ENCODE results near the gene GNG4. TPM values are rescaled to one million over a fixed set of nuclear protein-coding genes. Genes with fewer than 3 reads are reported as not detected.

The GNG4 gene
- 1 to 10 TPM; 3.2 to 4.4 (median 4.1) TPM for polyA plus RNA-seq (ENCODE audit: insufficient read length in 4 of 4)

DNA sequence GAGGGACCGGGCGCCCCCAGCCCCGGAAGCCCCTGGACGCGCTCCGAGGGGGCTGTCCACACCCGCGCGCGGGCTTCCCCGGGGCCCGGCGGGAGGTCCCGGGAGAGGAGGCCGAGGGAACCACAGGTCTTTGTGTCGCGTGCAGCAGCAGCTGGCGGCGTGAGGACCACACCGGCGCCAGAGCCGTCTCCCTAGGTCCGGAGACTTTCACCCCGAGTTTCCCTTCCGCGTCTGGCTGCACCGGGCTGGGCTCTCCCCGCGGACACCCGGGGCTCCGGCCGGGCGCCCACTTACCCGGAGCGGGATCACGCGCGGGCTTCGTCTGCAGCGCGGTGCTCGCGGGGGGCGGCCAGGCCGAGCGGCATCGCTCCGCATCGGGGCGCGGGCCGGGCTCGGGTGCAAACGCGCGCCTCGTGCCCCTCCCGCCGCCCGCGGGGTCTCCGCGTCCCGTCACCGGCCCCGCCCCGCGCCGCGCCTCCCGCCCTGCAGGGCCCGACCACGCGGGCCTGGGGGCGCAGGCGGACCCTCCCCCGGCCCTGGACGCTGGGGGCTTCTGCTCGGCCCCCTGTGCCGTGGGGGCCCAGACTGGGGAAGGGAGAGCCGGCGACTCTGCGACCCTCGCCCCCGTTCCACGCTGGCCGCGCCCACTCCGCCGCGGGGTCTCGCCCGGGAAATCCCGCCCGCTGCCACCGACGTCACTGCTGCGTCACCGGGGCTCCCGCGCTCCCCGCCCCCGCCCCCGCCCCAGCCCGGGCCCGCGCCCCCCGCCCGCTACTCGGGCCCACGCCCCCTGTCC is at the start of gene GNG4:
Gene GNG4 (minus strand): TSS at position 417 of the 796 bp plus-strand sequence. CDS start 65,946 bp downstream, outside the sequence.
- DNase-seq (ENCODE audit: low read depth in 4 of 4, low spot score in 2 of 4), result no peak

DNA sequence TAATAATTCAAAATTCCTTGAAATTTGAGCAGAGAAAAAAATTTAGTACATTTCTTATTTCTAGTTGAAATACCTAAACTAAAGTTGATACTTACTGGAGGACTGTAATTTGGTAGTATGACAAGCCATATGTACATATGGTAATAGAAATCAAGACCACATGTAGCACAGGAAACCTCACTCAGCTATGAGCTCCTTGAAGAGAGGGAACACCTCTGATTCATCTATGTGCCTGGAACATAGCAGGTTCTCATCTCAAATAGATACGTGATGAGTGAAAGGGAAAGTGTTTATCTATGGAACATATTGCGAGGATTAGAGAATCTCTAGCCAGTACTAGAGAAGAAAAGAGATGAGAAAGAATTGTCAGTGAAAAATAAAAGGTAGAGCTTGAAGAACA is 47.9 kb upstream of the GNG4 start:
- DNase-seq (ENCODE audit: low read depth in 4 of 4, low spot score in 2 of 4), result no peak

DNA sequence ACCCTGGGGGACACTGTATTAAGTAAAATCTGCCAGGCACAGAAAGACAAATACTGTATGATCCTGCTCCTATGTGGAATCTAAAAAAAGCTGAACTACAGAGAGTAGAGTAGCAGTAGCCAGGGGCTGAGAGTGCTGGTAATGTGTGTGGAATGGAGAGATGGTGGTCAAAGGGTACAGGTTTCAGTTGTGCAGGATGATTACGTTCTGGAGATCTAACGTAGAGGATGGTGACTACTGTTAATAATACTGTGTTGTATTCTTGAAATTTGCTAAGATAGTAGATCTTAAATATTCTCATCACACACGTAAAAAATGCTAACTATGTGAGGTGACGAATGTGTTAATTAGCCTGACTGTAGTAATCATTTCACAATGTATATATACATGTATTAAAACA is 39.8 kb upstream of the GNG4 start:
- DNase-seq (ENCODE audit: low read depth in 4 of 4, low spot score in 2 of 4), result no peak

DNA sequence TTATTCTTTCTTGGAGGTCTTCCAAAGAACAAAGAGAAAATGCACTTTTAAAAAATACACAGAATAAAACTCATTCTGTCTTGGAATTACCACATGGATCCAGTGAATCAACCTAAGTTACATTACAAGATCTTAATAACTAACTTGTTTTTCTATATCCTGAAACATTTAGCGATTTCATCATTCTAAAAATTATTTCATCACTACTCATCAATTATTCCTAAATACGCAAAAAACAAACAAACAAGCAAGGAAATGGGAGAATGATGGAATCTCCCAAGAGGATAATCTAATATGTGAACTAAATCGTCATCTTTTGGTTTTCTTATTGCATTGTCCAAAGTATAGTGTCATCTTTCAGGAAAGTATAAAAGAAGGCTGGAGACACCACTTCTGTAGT is 38.5 kb upstream of the GNG4 start:
- DNase-seq (ENCODE audit: low read depth in 4 of 4, low spot score in 2 of 4), result no peak

DNA sequence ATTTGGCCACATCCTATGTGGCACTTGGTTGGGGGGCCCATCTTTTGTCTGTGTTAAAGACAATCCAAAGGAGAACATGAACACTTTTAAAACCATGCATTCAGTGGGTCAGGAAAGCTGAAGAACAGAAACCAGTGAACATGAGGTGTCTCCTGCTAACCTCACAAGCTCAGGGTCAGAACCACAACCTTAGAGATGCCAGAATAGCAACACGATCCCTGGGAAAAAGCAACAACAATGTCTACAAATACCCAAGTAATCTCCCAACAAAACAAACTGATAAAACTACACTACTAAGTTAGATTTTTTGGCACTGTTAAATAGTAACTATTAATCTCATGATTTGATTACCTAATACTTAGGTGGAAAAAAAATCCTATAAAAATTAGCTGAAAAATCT is 34.1 kb upstream of the GNG4 start:
- DNase-seq (ENCODE audit: low read depth in 4 of 4, low spot score in 2 of 4), result no peak

DNA sequence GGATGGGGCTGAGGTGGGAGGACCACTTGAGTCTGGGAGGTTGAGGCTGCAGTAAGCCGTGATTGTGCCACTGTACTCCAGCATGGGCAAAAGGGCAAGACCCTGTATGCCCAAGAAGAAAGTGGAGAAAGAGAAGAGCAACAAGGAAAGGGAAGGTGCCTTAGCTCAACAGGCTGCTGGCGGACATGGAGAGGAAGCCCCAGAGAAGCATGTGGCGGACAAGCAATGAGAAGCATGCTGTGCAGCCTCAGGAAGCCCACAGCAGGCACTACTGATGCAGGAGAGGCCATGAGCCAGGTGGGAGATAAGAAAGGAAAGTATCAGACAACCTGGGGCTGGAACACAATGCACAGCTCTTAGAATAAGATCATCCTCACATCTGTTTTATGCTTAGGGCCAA is 32.6 kb upstream of the GNG4 start:
- DNase-seq (ENCODE audit: low read depth in 4 of 4, low spot score in 2 of 4), result no peak

DNA sequence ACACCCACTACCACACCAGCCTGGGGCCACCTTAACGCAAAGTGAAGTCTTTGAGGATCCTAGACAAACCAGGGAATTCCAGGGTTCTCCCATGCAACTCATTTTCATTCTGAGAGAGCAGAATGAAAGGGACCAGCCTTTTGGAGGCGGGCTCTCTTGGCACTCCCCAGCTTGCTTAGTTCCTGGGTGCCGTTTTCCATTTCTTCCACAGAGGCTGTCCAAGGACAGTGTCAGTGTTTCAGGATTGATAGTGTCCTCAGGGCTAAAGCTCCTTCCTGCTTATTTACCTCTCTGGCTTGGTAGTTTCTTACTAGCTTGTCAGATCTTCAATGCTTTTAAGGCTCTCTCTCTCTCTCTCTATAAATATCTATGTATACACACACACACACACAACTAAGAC is 30.1 kb upstream of the GNG4 start:
- DNase-seq (ENCODE audit: low read depth in 4 of 4, low spot score in 2 of 4), result no peak

DNA sequence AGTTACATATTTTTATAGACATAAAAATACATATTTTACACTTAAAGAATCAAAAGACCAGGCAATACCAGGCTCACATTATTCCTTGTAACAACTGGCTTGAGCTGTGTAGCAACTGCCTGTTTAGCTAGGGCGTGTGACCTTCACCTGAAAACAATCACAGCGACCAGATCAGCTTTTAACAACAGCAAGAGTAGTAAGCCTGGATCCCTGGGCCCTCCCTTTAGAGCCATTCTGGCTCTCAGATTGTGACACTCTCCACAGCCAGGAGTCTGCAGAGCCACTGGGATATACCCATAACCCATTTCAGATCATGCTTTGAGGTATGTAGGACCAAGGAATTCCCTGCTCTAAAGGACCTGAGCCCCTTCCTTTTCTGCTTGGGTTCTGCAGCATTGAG is 29.4 kb upstream of the GNG4 start:
- no peak for DNase-seq (ENCODE audit: low read depth in 4 of 4, low spot score in 2 of 4)

DNA sequence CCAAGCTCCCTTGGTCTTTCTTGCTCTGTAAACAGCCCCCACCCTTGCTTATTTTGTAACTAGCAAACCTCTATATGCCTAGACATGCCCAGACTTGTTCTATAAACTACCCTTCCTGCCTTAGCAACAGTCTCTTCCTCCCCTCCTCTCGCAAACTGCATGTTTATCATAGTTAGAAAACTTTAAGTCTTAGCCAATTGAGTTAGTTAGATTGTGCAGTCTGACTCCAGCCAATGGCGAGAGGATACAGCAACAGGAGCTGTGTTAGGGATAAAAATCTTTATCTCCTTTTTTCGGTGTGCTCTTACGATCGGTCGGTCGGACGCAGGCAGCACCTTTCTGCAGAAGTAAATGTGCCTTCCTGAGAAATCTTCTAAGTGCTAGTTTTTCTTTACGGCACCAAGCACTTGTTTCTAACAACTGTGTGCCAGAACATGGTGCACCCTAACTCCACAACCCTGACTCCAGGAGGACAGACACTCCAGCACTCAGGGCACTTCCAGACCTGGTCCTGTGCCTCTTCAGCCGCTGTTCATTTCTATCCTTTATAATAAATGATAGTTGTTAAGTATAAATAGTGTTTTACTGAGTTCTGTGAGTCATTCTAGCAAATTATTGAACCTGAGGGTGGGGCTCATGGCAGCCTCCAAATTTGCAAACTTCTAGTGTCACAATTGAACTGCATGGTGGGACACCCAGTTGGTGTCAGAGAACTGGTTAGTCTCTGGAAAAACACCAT is 25.7 kb upstream of the GNG4 start:
- no peak for DNase-seq (ENCODE audit: low read depth in 4 of 4, low spot score in 2 of 4)

DNA sequence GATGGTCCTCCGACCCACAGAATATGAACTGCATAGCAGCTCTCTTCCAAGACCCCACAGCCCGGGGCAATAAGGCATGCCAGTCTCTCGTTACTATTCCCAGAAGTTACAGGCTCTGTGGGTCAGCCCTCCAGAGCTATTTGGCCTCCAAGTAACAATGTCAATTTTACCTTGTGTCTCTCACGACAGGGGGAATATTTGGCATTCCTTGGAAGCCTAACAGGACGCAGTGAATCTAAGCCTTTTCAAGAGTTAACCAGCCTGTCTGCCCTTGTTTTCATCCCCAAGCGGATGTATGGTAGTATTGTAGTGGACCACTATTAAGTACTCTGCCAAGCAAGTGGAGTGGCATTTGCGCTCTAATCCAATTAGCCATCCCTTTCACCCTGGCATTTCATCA is 24.4 kb upstream of the GNG4 start:
- DNase-seq (ENCODE audit: low read depth in 4 of 4, low spot score in 2 of 4), result no peak

DNA sequence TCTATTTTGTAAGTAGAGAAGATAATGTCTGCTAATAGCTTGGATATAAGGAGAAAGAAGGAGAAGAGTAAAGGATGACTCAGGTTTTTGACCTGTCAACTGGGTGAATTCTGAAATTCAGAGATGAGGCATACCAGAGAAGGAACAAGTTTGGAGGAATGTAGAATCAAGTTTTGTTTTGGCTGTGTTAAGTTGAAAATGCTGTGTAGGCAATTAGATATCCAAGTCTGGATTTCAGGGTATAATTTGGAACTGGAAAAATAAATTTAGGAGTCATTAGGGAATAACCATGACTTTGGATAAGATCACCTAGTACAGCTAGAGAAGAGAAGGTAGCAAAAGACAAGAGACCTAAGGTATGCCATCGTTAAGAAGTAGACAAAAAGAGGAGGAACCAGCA is 22.4 kb upstream of the GNG4 start:
- DNase-seq (ENCODE audit: low read depth in 4 of 4, low spot score in 2 of 4), result no peak

DNA sequence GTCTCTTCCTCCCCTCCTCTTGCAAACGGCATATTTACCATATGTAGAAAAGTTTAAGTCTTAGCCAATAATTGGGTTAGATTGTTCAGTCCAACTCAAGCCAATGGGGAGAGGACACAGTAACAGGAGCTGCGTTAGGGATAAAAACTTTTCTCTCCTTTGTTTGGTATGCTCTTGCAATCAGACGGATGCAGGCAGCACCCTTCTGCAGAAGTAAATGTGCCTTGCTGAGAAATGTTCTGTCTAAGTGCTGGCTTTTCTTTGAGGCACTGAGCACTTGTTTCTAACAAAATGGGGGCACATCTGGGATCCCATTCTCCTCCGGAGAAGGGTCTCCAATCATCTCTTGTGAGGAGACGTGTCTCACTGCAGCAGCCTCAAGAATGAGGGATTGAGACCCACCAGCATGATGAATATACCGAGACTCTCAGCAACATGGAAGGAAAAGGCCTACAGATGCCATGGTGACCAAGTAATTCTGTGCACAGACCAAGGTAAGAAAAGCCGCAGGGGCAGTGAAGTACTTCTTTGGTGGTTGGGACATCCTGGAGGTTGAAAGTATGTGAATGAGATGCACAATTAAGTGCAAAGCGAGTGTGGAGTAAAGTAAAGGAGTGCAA is 20.7 kb upstream of the GNG4 start:
- no peak for DNase-seq (ENCODE audit: low read depth in 4 of 4, low spot score in 2 of 4)

DNA sequence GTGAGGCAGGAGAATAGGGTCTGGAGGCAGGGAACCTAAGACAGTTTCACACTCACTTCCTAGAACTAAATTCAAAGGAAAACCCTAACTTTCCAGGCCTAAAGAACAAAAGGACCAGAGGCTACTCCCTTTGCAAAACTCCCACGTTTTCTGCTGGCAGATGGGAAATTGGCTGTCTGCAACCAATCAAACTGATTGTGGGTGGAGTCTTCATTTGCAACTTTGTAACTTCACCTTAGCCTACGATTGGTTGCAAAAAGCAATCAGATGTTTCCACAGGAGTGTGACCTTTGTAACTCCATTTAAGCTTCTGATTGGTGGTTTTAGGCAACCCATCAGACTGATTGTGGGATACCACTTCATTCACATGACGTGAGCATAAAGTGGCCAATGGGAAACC is 19.7 kb upstream of the GNG4 start:
- DNase-seq (ENCODE audit: low read depth in 4 of 4, low spot score in 2 of 4), result no peak

DNA sequence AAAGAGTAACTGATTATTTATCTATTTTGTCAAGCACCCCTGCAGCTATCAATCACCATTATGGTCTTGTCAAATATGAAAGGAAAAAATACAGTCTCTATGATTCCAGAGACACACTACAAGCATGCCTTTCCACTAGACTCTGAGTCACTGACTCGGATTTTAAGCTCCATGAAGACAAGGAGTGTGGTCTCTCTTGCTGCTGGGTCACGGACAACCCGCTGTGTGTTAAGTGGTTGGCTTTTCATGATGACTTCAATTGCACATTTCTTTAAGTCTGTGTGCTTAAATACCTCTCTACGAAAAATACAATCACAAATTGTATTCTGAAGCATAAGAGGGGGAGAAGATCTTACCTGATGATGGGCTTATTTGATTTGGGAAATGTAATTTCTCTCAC is 14.0 kb upstream of the GNG4 start:
- DNase-seq (ENCODE audit: low read depth in 4 of 4, low spot score in 2 of 4), result no peak

DNA sequence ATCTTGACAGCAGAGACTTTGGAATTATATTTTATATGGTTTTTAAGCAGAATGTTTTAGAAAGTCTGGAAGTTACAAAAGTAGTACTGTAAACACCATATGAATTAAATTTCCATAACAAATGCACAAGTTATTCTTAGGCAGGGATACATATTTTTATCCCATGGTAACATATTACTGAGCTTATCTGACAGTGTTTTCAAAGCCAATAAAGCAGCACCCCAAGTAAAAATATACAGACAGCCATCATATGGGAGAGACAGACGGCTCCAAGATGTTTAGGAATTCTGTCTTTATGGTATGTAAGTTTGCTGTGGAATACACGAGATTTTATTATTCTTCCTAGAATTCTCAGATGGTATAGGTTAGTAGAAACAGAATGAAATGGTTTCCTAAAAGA is 12.0 kb upstream of the GNG4 start:
- DNase-seq (ENCODE audit: low read depth in 4 of 4, low spot score in 2 of 4), result no peak

DNA sequence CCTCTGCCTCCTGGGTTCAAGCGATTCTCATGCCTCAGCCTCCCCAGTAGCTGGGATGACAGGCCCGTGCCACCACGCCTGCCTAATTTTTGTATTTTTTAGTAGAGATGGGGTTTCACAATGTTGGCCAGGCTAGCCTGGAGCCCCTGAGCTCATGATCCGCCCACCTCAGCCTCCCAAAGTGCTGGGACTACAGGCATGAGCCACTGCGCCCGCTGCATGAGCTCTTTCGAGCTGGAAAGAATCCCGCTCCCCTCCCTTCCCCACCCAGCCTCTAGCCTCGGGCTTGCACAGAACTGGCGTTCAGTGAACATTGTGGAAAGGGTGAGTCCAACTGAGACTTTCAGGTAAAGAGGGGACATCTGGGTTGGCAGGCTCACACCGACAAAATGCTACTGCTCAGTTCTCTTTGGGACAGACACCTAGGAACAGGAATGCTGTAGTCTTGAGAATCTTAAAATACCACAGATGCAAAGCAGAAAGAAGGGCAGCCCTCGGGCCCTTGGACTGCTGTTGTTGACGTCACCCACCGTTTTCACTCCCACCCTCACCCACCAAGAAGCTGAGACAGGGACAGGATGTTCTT is 9.7 kb upstream of the GNG4 start:
- no peak for DNase-seq (ENCODE audit: low read depth in 4 of 4, low spot score in 2 of 4)

DNA sequence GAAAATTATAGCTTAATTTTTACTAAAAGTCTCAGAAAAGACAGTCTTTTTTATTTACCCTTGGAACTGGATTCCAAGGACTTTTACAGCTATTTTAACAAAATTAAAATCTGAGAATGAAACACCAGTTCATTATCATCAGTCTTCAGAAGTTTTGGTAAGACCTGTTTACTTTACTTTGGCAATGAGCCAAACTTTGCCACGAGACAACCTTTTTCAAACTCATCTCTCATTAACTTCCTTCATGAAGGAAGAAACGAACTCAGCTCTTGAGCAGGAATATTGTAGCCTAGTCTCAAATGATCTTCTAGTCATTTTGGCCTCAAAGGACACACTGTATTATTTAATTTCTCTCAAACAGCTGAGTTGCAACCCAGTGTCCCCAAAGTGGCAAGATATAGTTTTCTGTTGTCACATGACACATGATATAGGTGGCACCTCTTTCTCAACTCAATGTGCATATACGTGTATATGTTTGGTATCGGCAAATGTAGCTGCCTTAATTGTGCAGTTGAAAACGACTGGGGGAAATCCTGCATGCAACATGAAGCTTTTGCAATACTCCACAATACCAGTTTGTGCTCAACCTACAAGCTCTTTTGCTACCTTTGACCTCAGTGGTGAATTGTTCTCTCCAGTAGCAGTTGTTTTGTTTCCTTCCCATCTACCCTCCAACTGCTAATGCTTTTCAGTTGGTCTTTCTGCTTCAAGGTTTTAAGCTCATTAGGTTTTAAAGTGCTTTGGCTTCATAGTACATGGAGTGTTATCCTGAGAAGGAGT is 8.4 kb upstream of the GNG4 start:
- DNase-seq (ENCODE audit: low read depth in 4 of 4, low spot score in 2 of 4), result no peak

DNA sequence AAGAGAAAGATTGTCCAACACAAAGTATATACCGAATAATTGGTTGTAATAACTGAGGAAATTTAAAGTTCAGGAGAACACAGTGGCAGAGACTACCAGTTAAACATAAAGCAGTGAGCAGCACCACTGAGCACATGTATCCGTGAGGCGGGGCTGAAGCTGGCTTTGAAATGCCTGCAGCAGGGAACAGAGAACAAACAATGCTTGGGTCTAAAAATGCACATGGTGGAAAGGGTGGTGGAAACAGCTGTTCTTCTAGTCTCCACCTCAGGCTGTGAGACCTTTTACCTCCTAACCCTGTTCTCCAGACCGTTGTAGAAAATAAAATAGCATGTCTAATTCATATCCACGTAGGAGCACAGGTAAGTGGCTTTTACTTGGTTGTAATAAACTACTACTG is 7.7 kb upstream of the GNG4 start:
- no peak for DNase-seq (ENCODE audit: low read depth in 4 of 4, low spot score in 2 of 4)

DNA sequence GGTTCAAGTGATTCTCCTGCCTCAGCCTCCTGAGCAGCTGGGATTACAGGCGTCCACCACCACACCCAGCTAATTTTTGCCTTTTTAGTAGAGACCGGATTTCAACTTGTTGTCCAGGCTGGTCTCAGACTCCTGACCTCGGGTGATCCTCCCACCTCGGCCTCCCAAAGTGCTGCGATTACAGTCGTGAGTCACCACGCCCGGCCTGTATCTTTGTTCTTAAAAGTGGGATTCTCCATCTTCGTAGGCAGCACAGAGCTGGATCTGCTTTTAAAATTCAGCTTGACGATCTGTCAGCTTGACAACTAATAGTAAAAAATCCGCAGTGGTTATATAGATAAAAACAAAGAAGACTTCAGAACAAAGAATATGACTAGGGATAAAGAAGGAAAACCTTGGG is 2.8 kb upstream of the GNG4 start:
- DNase-seq (ENCODE audit: low read depth in 4 of 4, low spot score in 2 of 4), result no peak

DNA sequence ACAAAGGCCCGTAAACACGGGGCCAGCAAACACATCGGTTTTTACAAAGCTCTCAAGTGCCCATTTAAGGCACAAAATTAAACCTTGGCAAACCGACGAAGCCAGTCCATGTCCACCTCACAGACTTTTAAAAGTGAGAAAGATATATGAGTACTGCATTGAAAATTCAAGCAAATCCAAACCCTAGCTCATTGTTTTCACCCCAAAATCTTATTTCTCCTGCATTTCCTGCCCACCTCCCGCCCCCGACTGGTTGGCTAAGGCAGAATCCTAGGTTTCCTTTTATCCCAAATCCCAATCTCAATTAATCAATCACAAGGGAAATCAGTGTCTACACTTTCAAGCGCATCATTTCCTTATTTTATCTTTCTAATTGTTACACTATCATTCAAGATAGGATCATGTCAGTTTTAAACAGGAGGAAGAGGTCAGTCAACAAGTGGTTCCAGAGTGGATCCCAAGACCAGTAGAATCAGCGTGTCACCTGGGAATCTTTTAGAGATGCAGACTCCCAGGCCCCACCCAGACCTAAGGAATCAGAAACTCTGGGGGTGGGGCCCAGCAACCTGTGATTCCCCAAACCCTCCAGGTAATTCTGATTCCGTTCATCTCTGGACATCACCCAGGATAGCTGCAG is 1.7 kb upstream of the GNG4 start:
- no peak for DNase-seq (ENCODE audit: low read depth in 4 of 4, low spot score in 2 of 4)

Data from left renal cortex interstitium (tissue), 4 donors.